Stimulated activated CD4-positive, alpha-beta T cell treated with anti-CD3 and anti-CD28 coated beads, Interleukin-4, amount 100 ng/mL, for 48 hours (primary cell): ENCODE results near the gene MAPK1.
"Not testable (repeated sequence)": the region's sequence is repeated elsewhere in the genome, so short reads cannot be mapped to it uniquely, and the experiment has no call there.

ENCODE experiments used
- DNase-seq, 2 donors: peaks; one replicate each; pipeline ENCODE4 v3.0.0-alpha.2; 2020; ENCODE audit warnings: low read depth in 2 of 2

The MAPK1 gene

DNA sequence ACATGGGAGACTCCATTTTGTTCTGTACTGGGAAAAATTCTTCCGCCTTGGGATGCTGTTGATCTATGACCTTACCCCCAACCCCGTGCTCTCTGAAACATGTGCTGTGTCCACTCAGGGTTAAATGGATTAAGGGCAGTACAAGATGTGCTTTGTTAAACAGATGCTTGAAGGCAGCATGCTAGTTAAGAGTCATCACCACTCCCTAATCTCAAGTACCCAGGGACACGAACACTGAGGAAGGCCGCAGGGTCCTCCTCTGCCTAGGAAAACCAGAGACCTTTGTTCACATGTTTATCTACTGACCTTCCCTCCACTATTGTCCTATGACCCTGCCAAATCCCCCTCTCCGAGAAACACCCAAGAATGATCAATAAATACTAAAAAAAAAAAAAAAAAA is 19.4 kb downstream of the MAPK1 start:
- DNase-seq, result not testable (repeated sequence)

DNA sequence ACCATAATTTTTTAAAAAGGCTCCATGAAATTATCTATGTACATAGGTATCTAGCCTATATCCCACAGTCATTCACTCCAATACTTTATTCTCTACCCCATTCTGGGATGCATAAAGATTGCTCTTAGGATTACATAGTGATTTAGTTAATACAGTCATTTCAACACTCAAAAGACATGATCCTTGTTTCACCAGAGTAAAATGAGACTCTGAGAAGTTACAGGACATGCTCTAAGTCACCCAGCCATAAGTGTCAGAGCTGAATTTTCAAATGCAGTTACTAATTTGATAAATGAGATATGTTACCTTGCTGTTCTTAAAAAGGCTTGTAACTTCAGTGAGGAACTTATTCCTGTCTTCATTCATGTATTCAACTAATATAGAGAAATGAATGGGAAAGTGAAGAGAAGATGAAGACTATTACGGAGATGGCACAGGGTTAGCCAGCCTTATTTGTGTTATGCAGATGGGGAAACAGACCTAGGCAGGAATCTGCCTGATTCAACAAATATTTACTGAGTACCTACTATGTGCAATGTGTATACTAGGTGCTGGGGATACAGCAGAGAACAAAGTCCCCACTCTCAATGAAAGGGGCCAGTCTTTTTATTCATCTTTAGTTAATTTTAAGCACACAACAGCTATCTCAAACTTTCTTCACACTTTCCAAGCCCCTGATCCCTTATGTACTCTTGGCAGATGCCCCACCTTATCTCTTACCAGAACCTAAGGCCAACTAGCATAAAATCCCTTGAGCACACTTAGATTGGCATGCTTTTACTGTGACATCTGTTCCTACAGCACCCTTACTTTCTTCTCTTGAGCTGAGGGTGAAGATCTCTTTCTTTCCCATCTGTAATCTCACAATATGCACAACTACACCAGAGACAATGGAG is 21.6 kb downstream of the MAPK1 start:
- DNase-seq, result no peak

DNA sequence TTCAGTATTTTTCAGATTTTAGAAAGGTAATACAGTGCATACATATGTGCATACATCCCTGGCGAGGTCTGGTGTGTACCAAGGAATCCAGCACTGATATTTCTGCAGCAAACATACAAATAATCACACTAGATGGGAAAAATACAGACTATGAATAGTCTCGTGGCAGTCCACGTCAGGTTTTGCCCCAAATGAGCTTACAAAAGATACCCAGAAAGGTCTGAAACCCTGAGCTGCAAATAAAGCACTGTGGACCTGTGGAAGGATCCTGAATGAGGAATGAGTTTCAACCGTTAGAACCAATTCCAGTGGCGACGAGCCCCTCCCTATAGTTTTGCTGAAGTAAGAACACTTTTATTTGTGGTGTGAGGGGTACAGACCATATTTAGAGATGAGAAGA is 24.5 kb downstream of the MAPK1 start:
- no peak for DNase-seq

DNA sequence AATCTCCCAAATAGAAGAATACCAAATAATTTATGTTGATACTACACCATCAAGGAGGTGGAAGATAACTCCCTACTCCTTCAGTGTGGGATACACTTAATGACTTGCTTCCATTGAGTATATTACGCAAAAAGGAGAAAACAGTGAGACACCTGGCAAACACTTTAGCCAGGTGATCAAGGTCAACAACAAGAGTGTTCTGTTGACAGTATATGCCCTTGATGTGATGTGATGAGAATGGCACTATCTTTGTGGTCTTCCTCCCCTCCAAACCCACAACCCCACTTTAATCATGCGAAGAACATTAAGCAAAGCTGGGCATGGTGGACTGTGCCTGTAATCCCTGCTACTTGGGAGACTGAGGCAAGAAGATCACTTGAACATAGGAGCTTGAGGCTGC is 26.0 kb downstream of the MAPK1 start:
- DNase-seq, result no peak

DNA sequence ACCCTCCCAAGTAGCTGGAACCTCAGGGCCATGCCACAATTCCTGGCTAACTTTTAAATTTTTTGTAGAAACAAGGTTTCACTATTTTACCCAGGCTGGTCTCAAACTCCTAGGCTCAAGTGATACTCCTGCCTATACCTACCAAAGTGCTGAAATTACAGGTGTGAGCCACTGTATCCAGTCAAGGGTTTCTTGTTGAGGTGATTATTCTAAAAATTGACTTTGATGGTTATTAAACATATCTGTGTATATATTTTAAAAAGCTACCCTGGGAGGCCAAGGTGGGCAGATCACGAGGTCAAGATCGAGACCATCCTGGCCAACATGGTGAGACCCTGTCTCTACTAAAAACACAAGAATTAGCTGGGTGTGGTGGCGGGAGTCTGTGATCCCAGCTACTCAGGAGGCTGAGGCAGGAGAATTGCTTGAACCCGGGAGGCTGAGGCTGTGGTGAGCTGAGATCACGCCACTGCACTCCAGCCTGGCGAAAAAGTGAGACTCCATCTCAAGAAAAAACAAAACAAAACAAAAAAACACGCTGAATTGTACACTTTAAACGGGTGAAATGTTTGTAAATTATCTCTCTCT is 27.1 kb downstream of the MAPK1 start:
- DNase-seq, result no peak

DNA sequence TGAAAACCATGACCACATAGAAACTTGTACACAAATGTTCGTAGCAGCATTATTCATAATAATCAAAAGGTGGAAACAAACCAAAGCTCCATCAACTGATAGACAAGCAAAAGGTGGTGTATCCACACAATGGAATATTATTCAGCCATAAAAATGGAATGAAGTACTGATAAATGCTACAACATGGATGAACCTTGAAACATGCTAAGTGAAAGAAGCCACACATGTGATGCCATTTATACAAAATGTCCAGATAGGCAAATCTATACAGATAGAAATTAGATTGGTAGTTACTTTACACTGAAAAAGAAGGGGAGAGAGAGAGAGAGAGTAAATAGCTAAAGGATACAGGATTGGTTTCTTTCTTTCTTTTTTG is 27.7 kb downstream of the MAPK1 start:
- DNase-seq, result no peak

DNA sequence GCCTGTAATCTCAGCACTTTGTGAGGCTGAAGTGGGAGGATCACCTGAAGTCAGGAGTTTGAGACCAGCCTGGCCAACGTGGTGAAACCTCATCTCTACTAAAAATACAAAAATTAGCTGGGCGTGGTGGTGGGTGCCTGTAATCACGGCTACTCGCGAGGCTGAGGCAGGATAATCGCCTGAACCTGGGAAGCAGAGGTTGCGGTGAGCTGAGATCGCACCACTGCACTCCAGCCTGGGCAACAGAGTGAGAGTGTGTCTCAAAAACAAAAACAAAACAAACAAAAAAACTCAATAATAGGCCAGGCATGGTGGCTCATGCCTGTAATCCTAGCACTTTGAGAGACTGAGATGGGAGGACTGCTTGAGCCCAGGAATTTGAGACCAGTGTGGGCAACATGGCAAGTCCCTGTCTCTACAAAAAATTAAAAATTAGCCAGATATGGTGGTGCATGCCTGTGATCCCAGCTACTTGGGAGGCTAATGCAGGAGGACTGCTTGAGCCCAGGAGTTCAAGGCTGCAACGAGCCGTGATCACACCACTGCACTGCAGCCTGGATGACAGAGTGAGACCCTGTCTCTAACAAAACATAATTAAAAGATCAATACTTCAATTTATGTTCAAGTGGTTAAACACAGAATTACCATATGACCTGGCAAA is 28.2 kb downstream of the MAPK1 start:
- not testable (repeated sequence) for DNase-seq

DNA sequence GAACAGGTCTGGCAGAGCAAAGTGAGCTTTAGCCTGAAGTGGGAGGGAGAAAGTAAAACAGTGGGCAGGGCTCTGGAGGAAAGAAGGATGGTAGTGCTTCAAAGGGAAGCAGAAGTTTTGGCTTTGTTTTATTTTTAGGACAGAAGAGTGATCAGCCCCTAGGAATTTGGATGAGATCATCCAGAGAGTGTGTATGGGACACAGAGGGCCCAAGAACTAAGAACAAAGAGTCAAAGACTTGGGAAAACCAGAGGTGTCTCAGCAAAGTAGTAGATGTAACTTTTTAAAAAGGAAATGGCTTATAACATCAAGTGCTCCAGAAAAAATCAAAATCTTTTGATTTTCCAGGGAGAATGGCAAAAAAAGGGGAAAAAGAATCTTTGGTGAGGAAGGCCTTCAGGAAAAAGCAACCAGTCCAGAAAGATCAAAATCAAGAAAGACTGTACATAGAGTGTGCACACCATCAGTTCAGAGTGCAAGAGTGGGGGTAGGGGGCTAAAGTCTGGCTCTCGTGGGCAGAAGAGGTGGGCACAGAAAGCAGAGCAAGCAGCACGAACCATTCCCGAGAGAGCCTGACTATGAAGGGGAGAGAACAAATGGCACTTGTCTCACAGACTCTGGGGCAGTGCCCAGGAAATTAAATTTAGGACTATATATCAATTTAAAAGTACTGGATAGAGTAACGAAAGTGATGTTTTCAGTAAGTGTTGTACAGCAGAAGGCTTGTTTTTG is 30.0 kb downstream of the MAPK1 start:
- DNase-seq, result no peak

DNA sequence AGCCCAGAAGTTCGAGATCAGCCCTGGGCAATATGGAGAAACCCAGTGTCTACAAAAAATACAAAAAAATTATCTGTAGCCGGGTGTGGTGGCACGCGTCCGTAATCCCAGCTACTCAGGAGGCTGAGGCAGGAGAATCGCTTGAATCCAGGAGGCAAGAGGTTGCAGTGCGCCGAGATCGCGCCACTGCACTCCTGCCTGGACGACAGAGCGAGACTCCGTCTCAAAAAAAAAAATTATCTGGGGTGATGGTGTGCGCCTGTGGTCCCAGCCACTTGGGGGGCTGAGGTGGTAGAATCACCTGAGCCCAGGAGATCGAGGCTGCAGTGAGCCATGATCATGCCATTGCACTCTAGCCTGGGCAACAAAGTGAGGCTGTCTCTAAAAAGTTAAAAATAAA is 31.0 kb downstream of the MAPK1 start:
- DNase-seq, result not testable (repeated sequence)

DNA sequence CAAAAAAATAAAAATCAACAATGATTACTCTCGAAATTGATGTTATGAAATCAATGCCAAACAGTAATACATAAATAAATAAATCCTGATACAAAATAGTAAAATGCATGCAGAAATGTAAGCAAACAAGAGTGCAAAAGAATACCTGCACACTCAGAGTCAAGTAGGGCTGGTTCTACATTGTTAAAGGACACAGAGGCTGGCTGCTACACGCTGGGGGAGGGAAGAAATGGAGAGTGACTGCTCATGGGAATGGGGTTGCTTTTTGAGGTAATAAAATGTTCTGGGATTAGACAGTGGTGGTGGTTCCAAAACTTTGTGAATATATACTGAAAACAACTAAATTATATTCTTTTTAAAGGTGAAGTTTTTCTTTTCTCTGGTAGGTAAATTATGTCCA is 32.1 kb downstream of the MAPK1 start:
- no peak for DNase-seq

DNA sequence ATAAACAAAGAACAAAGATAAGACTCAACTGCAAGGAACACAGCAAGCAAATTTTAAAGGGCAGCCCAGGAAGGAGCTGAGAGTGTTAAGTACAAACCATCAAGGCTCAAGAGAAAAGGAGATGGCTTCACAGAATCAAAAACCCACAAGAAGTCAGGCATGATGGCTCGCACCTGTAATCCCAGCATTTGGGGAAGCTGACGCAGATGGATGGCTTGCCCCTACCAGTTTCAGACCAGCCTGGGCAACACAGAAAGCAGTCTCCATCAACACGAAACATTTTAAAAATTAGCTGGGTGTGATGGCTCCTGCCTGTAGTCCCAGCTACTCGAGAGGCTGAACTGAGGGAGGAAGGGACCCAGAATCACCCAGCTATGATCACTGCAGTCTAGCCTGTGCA is 32.6 kb downstream of the MAPK1 start:
- no peak for DNase-seq

DNA sequence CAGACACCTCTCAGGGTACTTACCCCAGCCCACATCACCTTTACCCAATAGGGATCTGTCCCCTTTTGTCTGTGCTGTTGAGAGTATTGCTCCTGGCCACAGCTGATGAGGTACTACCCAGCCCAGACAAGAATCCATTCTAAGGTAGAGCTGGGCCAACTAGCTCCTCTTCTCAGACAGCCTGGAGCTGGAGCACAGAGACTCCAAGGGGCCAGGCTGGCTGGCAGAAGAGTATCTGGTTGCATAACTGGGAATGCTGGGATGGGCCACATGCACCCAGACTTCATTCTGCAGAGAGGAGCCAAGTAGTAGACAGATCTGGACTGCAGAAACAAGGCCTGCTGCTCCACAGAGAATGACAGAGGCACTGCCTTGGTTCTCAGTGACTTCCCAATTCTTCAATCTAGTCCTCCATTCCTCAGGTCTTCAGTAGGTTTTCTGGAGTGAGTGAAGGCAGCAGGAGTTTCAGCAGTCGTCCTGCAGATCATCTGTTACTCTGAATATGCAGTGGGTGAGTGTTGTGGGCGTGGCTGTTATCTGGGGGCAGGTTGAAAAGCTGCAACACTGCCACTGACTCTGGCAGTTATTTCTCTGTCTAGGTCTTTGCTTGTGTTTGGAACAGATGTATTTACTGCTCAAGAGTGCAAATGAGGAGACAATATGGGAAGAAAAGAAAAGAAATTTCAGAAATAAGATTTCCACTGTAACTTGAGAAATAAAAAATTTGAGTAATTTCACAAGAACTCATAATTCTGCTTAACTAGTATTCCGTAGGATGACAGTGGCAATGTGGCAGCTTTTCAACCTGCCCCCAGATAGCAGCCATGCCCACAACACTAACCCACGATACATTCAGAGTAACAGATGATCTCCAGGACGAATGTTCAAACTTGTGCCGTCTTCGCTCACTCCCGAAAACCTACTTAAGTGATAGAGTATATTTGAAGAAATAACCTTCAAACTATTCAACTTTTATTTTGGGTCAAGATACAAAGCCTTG is 34.9 kb downstream of the MAPK1 start:
- no peak for DNase-seq

DNA sequence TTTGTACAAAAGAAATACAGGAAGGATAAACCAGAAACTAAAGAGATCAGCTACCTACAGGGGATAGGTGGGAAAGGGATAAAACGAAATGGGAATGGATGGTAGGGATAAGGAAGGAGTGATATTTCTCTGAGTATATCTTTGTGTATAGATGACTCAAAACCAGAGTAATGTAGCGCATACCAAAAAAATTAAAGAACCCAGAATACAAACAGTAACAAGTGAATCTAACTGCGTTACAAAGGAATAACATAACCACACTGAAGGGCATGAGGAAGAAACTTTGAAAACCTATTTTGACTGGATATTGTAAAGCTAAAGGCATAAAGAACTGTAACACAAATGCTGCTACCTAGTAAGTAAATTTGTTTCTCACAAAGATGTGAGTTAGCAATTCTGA is 37.9 kb downstream of the MAPK1 start:
- no peak for DNase-seq

DNA sequence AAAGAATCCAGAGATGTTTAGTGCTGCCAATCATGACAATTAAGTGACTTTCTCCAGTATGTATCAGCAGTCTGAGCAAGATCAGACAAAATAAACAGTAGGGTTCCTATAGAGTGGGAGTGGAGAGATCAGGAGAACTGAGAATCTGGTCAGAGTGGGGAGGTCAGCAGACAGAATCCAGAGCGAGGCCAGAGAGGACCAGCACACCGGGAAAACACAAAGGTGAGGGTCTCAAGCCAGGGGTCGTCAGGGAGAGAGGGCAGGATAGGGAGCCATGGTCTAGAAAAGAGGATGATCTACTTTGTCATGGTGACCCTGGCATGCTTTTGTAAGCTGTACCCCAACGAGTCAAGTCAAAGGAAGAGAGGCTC is 39.2 kb downstream of the MAPK1 start:
- DNase-seq, result no peak

DNA sequence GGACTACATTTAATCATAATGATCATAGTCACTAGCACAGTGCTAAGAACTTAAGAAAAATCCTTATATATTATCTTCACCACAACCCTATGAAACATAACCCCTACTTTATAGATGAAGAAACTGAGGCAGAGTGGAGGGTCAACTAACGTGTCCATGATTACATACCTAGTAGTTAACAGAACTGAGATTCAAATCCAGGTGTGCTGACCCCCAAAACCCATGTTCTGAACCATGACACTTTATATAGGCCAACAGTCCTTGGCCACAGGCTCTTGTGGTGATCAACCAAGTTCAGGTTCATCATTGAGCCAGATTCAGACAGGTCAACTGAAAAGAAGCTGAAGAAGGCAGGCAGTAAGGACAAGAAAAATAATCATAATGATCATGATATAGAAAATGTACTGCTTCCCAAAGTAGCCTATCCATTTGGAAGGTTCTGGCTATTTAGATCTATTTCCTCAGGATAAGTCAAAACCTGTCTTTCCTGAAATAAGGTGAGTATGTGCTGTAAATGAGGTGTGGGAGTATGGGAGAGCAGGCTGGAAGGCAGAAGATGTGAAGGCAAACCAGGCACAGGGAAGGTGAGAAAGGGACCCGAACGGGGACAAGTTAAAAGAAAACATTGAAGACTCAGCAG is 39.7 kb downstream of the MAPK1 start:
- no peak for DNase-seq

DNA sequence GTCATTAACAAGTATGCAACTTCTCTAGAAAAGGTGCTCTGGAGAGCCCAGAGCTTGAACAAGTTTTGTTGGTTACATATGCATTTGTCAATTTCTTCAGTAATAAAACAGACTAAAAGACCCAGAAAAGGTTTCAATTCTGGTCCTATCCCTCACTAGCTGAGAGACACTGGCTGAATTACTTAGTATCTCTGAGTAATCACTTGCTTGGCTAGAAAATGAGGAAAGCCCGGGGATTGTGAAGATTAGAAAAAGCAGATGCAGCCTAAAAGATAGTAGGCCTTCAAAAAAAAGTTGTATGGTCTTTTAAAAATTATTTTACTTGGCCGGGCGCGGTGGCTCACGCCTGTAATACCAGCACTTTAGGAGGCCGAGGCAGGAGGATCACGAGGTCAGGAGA is 41.2 kb downstream of the MAPK1 start:
- DNase-seq, result no peak

DNA sequence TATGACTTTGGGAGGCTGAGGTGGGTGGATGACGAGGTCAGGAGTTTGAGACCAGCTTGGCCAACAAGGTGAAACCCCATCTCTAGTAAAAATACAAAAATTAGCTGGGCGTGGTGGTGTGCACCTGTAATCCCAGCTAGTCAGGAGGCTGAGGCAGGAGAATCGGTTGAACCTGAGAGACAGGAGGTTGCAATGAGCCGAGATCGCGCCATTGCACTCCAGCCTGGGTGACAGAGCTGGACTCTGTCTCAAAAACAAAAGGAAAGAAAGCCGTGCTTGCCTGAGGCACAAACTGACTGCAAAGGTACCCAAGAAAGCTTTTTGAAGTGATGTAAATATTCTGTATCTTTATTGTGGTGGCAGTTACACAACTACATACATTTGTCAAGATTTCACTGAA is 42.5 kb downstream of the MAPK1 start:
- DNase-seq, result not testable (repeated sequence)

DNA sequence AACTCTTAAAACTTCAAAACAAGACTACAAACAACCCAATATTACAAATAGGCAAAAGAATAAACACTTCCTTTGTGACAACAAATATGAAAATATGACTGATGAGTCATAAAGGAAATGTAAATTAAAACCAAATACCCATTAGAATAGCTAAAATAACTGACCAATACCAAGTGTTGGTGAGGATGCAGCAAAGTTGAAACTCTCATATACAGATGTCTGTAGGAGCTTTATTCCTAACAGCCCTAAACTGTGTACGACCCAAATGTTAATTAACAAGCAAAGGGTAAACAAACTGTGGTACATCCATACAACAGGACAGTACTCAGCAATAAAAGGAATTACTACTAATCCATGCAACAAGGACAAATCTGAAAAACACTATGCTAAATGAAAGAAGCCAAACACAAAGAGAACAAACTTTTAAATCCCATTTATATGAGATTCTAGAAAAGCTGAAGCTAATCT is 43.0 kb downstream of the MAPK1 start:
- no peak for DNase-seq

DNA sequence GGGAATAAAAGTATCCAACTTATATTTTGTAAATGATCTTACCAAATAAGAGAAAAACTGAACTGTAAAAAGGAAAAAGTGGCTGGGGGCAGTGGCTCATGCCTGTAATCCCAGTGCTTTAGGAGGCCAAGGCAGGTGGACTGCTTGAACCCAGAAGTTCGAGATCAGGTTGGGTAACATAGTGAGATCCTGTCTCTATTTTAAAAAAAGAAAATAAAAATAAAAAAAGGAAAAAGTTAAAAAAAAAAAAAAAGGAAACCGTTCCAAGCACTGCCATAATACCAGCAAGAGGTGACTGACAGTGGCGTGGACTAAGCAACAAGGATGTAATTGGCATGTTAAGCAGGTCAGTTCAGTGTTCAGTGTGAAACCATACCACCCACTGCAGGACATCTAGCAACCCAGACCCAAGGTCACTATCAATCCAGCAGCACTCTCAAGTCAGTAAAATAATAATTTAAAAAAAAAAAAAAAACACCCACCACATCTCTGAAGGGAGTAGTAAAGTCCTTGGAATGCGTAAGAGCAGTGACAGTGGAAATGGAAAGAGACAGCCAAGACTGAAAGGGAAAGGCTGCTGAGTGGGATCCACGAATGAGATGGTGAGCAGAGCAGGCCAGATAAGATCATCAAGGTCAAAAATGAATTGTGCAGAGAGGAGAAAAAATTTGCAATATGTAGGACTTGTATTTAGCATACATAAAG is 43.6 kb downstream of the MAPK1 start:
- no peak for DNase-seq
